Measurements from ENCODE around the gene SLC8A2. TPM values are rescaled to one million over a fixed set of nuclear protein-coding genes. Genes with fewer than 3 reads are reported as not detected.

SLC8A2 gene
- polyA plus RNA-seq, 1 donor from 2014 or later, result 14.1 TPM

DNA sequence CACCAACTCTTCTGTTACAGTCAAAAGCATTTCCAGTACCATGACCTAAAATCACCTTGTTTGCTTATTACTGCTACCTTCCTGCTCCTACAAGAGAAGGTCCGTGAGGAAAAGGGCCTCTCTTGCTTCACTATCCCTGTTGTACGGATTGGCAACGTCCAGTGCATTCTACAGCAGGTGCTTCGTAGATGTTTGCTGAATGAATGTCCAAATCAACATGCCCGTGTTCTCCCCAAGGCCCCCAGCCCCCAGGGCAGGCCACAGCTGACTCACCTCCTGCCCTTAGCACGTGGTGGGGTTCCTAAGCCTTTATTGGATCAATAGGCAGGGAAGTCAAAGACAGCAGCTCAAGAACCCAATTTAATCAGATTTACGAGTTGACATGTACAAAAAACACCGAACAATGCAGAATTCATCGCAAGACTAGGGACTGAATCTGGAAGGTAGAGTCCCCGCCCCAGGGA is 48.7 kb upstream of the SLC8A2 start:
- no peak overlapping the region for H3K9ac ChIP-seq (ENCODE audit: low read length)
- H3K27me3 ChIP-seq (ENCODE audit: insufficient read depth, low read depth, low read length), result no peaks in the 10 kb centered on the region
- no peak overlapping the region for H3K4me3 ChIP-seq (ENCODE audit: low read length)
- no peaks in the 10 kb centered on the region for H3K36me3 ChIP-seq (ENCODE audit: insufficient read depth, low read length)
- no peaks in the 10 kb centered on the region for H3K9me2 ChIP-seq (ENCODE audit: insufficient read depth, low read length)
- no peak overlapping the region for H2AFZ ChIP-seq (ENCODE audit: low read depth, low read length)
- H3K9me3 ChIP-seq (ENCODE audit: low read length), result no peaks in the 10 kb centered on the region
- no peaks in the 10 kb centered on the region for H3F3A ChIP-seq (ENCODE audit: insufficient read depth, low read length, poor library complexity, severe bottlenecking)
- H4K20me1 ChIP-seq (ENCODE audit: insufficient read depth), result no peaks in the 10 kb centered on the region
- no peak overlapping the region for H3K27ac ChIP-seq (ENCODE audit: low read length)
- H3K4me2 ChIP-seq (ENCODE audit: low read length), result no peak overlapping the region
- H3K79me2 ChIP-seq (replicated peaks; ENCODE audit: insufficient read depth, low read length), result no peaks in the 10 kb centered on the region
- no peak for TF ChIP-seq TAF1 (IDR thresholded peaks at IDR 0.05; ENCODE audit: low read depth)
- TF ChIP-seq SMC3 (conservative IDR thresholded peaks at IDR 0.05; ENCODE audit: poor library complexity), result no peak
- no peak for TF ChIP-seq MXI1 (conservative IDR thresholded peaks at IDR 0.05; ENCODE audit: poor library complexity, severe bottlenecking)
- TF ChIP-seq EZH2 (IDR thresholded peaks at IDR 0.05; ENCODE audit: borderline replicate concordance, insufficient read depth, low read length, poor library complexity, severe bottlenecking), result no peak
- TF ChIP-seq POLR2AphosphoS5 (IDR thresholded peaks at IDR 0.05), result no peak
- no peak for TF ChIP-seq RAD21 (conservative IDR thresholded peaks at IDR 0.05)
- no peak for TF ChIP-seq REST (IDR thresholded peaks at IDR 0.05; ENCODE audit: borderline replicate concordance)
- TF ChIP-seq EP300 (conservative IDR thresholded peaks at IDR 0.05; ENCODE audit: poor library complexity, severe bottlenecking), result no peak
- TF ChIP-seq CTCF (IDR thresholded peaks at IDR 0.05; ENCODE audit: poor library complexity, severe bottlenecking), result no peak

- no peak overlapping the region for H3K4me3 ChIP-seq (ENCODE audit: low read length)
- H3K27ac ChIP-seq (ENCODE audit: low read length), result no peak overlapping the region
- peaks cover 8% of the 10 kb centered on the region for H3K79me2 ChIP-seq (replicated peaks; ENCODE audit: insufficient read depth, low read length)
- no peaks in the 10 kb centered on the region for H3K9me3 ChIP-seq (ENCODE audit: low read length)
- no peaks in the 10 kb centered on the region for H3K9me2 ChIP-seq (ENCODE audit: insufficient read depth, low read length)
- H3K27me3 ChIP-seq (ENCODE audit: insufficient read depth, low read depth, low read length), result no peaks in the 10 kb centered on the region
- no peaks in the 10 kb centered on the region for H4K20me1 ChIP-seq (ENCODE audit: insufficient read depth)
- TF ChIP-seq SMC3 (conservative IDR thresholded peaks at IDR 0.05; ENCODE audit: poor library complexity), result no peak
- no peak for TF ChIP-seq CTCF (IDR thresholded peaks at IDR 0.05; ENCODE audit: poor library complexity, severe bottlenecking)
- TF ChIP-seq TAF1 (IDR thresholded peaks at IDR 0.05; ENCODE audit: low read depth), result no peak
- no peak for TF ChIP-seq REST (IDR thresholded peaks at IDR 0.05; ENCODE audit: borderline replicate concordance)
- no peak for TF ChIP-seq EZH2 (IDR thresholded peaks at IDR 0.05; ENCODE audit: borderline replicate concordance, insufficient read depth, low read length, poor library complexity, severe bottlenecking)
- TF ChIP-seq RAD21 (conservative IDR thresholded peaks at IDR 0.05), result no peak
- no peak for TF ChIP-seq EP300 (conservative IDR thresholded peaks at IDR 0.05; ENCODE audit: poor library complexity, severe bottlenecking)
- TF ChIP-seq POLR2AphosphoS5 (IDR thresholded peaks at IDR 0.05), result no peak
- no peak for TF ChIP-seq MXI1 (conservative IDR thresholded peaks at IDR 0.05; ENCODE audit: poor library complexity, severe bottlenecking)
- H3K4me2 ChIP-seq (ENCODE audit: low read length), result no peak overlapping the region
- H2AFZ ChIP-seq (ENCODE audit: low read depth, low read length), result no peak overlapping the region
- no peaks in the 10 kb centered on the region for H3F3A ChIP-seq (ENCODE audit: insufficient read depth, low read length, poor library complexity, severe bottlenecking)
- no peaks in the 10 kb centered on the region for H3K36me3 ChIP-seq (ENCODE audit: insufficient read depth, low read length)
- no peak overlapping the region for H3K9ac ChIP-seq (ENCODE audit: low read length)
These were observed 47.2 kb upstream of the SLC8A2 start for GRCh38 chr19:47518854-47519253.
